Esophagus squamous epithelium (tissue), 5 donors: Measurements from ENCODE around the gene LRRC31. TPM values are rescaled to one million over a fixed set of nuclear protein-coding genes. Genes with fewer than 3 reads are reported as not detected.

Experiments
- DNase-seq: peaks from one replicate; lab custom pipeline; 2025; lab: John Stamatoyannopoulos, UW
- H3K27ac ChIP-seq, 4 donors: fragments of 200-600 bp; sonication (generic); one replicate each; pipeline ENCODE4 v1.5.1; 2016 to 2019; ENCODE audit warnings: mild to moderate bottlenecking in 1 of 4
- H3K27me3 ChIP-seq, 4 donors: fragments of 200-600 bp; sonication (generic); 1 replicate in 3 of 4; 2 replicates in 1 of 4; pipeline versions ENCODE4 v1.5.1 to v1.6.0; 2017 to 2021; ENCODE audit warnings: antibody characterized with exemption in 1 of 4
- H3K36me3 ChIP-seq, 3 donors: fragments of 200-600 bp; sonication (generic); one replicate each; pipeline ENCODE4 v1.5.1; 2016 to 2019
- H3K4me1 ChIP-seq, 3 donors: fragments of 200-600 bp; sonication (generic); one replicate each; pipeline ENCODE4 v1.5.1; 2017 to 2019
- H3K4me3 ChIP-seq, 4 donors: fragments of 200-600 bp; sonication (generic); 1 replicate in 3 of 4; 2 replicates in 1 of 4; pipeline ENCODE4 v1.5.1; 2016 to 2019; ENCODE audit warnings: mild to moderate bottlenecking in 2 of 4, moderate library complexity in 1 of 4
- H3K9me3 ChIP-seq, 3 donors: fragments of 200-600 bp; sonication (generic); one replicate each; pipeline ENCODE4 v1.5.1; 2016 to 2019
- POLR2A ChIP-seq, 4 donors: fragments of 450-650 bp; IDR thresholded peaks; one replicate each; pipeline ENCODE4 v1.6.1; 2017; ENCODE audit warnings: antibody characterized with exemption in 4 of 4, mild to moderate bottlenecking in 4 of 4, moderate library complexity in 3 of 4
- WGBS, 2 donors: methylation state at CpG; one replicate each; pipeline ENCODE4 v1.1.5; 2018; 5-methylcytosine and 5-hydroxymethylcytosine counted together
- intact Hi-C: fragments of 100-400 bp; cut with DNase I; formaldehyde crosslinking; loops from one replicate; pipeline ENCODE4 v1.15.0; 2022
- total RNA-seq, 4 donors: library from RNA; depleted of rRNA; stranded (reverse); fragments of >200 nt; gene quantifications; one replicate each; pipeline ENCODE4 v1.1.0, GENCODE V29; 2016
- TF ChIP-seq, protein P1 (sequence below), 6 experiments: fragments of 450-650 bp in 4 of 6; fragments of 200-600 bp in 2 of 6; sonication (generic) in 2 of 6; IDR thresholded peaks; one replicate each; pipeline ENCODE4 v1.5.1; 2016 to 2019; ENCODE audit warnings: antibody characterized with exemption in 6 of 6, mild to moderate bottlenecking in 4 of 6, moderate library complexity in 4 of 6
- donor health status: DM: yes; HTN: yes; CAD: no.

LRRC31 gene
- total RNA-seq, 4 donors from 2014 or later = not detected

DNA sequence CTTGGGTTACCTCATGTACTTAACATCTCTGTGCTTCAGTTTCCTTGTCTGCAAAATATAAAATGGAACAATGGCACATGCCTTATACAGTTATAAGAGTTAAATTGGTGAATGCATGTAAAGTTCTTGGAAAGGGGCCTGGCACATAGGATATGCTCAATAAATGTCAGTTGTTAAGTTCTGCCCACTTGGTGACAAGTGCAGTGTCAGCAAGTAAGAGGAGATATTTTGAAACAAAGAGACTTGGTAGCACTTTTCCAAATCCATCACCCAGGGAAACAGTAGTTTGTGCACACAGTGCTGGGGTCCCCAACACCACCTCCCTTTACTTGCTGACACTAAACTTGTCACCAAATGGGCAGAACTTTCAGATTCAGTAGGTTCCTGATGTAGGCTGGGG lies 19.1 kb downstream of the LRRC31 start:
- no peak overlapping the region for H3K4me3 ChIP-seq
- no peaks in the 10 kb centered on the region for H3K36me3 ChIP-seq
- no peak for TF ChIP-seq POLR2A (IDR thresholded peaks at IDR 0.05)
- TF ChIP-seq, protein P1, sequence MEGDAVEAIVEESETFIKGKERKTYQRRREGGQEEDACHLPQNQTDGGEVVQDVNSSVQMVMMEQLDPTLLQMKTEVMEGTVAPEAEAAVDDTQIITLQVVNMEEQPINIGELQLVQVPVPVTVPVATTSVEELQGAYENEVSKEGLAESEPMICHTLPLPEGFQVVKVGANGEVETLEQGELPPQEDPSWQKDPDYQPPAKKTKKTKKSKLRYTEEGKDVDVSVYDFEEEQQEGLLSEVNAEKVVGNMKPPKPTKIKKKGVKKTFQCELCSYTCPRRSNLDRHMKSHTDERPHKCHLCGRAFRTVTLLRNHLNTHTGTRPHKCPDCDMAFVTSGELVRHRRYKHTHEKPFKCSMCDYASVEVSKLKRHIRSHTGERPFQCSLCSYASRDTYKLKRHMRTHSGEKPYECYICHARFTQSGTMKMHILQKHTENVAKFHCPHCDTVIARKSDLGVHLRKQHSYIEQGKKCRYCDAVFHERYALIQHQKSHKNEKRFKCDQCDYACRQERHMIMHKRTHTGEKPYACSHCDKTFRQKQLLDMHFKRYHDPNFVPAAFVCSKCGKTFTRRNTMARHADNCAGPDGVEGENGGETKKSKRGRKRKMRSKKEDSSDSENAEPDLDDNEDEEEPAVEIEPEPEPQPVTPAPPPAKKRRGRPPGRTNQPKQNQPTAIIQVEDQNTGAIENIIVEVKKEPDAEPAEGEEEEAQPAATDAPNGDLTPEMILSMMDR (IDR thresholded peaks at IDR 0.05) = no peak
- no peaks in the 10 kb centered on the region for H3K9me3 ChIP-seq
- H3K4me1 ChIP-seq = no peaks in the 10 kb centered on the region
- peaks cover 0 to 5% (median 0%) of the 10 kb centered on the region in 4 donors for H3K27me3 ChIP-seq
- no peak for DNase-seq
- H3K27ac ChIP-seq = no peak overlapping the region
- intact Hi-C loops = no loop called here

DNA sequence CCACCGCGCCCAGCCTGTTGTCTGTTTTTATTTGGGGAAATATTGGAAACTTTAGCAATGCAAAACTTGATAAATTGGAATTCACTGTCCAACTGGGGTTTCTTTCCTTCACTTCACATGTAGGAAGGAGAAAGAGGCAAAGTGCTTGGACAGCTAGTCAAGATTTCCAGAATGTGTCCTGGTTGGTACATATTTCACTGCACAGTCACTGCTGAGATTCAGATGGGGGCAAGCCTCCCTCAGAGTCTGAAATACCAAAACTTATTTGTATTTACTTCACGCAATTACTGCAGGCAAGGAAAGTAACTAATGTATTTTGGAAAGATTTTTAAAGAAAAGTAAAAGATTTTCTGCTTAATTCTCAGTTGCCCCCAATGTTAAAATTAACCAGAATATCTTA lies 21.0 kb downstream of the LRRC31 start:
- Histone ChIP-seq H3K4me3 (no peak overlapping the region), H3K27ac (no peak overlapping the region), H3K36me3 (no peaks in the 10 kb centered on the region), H3K9me3 (no peaks in the 10 kb centered on the region), H3K4me1 (no peaks in the 10 kb centered on the region), H3K27me3 (peaks cover 0 to under 1% (median 0%) of the 10 kb centered on the region in 4 donors)
- intact Hi-C loops = no loop called here
- TF ChIP-seq POLR2A (IDR thresholded peaks at IDR 0.05) = no peak
- DNase-seq = no peak
- 95 to 98% methylated on average over 3 of the region's 3 CpGs for WGBS, 2 donors

DNA sequence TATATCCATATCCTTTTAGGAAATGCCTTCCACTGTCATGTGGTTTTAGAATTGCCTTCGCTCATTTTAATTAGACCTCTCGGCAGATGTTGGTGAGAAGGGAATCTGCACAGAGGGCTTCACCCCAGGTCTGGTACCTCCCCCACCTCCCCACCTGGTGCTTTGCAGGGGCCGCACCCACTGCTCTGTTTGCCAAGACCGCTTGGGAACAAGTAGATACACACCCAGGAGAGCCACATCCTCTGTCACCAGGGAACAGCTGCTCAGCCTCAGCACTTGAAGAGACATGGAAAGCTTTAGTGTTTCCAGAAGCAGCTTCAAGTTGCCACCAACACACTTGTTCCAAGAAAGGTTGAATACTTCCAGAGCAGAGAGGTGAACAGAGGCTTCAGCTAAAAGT lies 21.8 kb downstream of the LRRC31 start:
- no peaks in the 10 kb centered on the region for H3K9me3 ChIP-seq
- no peaks in the 10 kb centered on the region for H3K4me1 ChIP-seq
- TF ChIP-seq, protein P1 (IDR thresholded peaks at IDR 0.05) = no peak
- no peak for TF ChIP-seq POLR2A (IDR thresholded peaks at IDR 0.05)
- H3K36me3 ChIP-seq = no peaks in the 10 kb centered on the region
- no peak overlapping the region for H3K4me3 ChIP-seq
- WGBS, 2 donors = 41 to 49% methylated on average over 2 to 3 of the region's 4 CpGs
- no peaks in the 10 kb centered on the region for H3K27me3 ChIP-seq
- no peak for DNase-seq
- intact Hi-C loops = no loop called here
- H3K27ac ChIP-seq = no peak overlapping the region

DNA sequence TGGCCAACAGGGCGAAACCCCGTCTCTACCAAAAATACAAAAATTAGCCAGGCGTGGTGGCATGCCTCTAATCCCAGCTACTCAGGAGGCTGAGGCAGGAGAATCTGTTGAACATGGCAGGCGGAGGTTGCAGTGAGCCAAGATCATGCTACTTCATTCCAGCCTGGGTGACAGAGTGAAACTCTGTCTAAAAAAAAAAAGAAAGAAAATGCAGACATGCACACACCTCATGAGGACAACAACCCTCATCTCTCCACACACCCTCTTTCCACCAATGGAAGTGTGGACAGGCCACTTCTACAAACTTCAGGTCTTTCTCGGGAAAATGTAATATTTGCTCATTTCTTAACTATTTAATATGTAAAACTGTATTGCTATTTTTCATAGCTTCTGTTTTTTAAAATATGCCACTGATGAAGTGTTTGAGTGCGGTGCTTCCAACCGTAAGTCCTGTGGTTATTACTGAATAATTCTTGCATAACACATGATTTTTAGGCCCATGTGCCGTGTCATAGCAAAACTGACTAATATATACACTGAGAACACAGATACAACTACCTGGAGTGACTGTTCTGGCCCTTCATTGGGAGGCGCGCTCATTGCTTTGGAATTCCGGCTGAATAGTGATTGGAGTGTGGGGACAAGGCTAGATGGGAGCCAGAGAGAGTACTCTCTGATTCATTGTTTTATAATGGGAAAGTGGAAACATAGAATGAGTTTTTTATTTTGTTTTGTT lies 23.1 kb downstream of the LRRC31 start:
- intact Hi-C loops = no loop called here
- WGBS, 2 donors = 80 to 87% methylated on average over 11 of the region's 11 CpGs
- no peaks in the 10 kb centered on the region for H3K9me3 ChIP-seq

DNA sequence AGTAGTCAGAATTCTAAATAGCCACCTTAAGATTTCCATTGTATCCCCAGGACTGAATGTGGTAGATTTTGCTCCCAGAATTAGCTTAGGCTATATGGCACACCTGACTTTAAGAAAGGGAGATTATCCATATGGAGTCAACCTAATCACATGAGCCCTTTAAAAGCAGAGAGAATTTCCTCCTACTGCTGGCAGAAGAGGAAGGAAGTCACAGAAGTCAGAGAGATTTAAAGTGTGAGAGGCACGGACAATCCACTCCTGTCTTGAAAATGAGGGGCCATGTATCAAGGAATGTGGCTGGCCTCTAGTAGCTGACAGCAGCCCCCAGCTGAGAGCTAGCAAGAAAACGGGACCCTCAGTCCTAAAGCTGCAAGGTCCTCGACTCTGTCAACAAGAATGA lies 26.8 kb downstream of the LRRC31 start:
- Histone ChIP-seq H3K36me3 (no peaks in the 10 kb centered on the region), H3K9me3 (no peaks in the 10 kb centered on the region), H3K4me3 (no peak overlapping the region), H3K4me1 (no peaks in the 10 kb centered on the region), H3K27ac (no peak overlapping the region), H3K27me3 (no peaks in the 10 kb centered on the region)
- 59 to 72% methylated on average over 3 of the region's 3 CpGs for WGBS, 2 donors
- DNase-seq = no peak
- intact Hi-C loops = no loop called here
- TF ChIP-seq POLR2A (IDR thresholded peaks at IDR 0.05) = no peak
- TF ChIP-seq, protein P1 (IDR thresholded peaks at IDR 0.05) = no peak

More for the DNA sequence above, 23.1 kb downstream of the LRRC31 start:
- TF ChIP-seq, protein P1 (IDR thresholded peaks at IDR 0.05) = no peak
- TF ChIP-seq POLR2A (IDR thresholded peaks at IDR 0.05) = no peak
- Histone ChIP-seq H3K4me1 (no peaks in the 10 kb centered on the region), H3K36me3 (no peaks in the 10 kb centered on the region), H3K4me3 (no peak overlapping the region), H3K27ac (no peak overlapping the region), H3K27me3 (no peaks in the 10 kb centered on the region)
- DNase-seq = no peak
